GM12874 (cell line): ENCODE data around the gene C1orf159.

Experiments used
- TF ChIP-seq, protein P1 (sequence below): IDR thresholded peaks from 2 replicates; pipeline ENCODE4 v1.5.1; 2011; ENCODE audit warnings: low read depth, mild to moderate bottlenecking, control low read depth, low read length, moderate library complexity; ENCODE audit not compliant: insufficient read depth

Gene C1orf159

DNA sequence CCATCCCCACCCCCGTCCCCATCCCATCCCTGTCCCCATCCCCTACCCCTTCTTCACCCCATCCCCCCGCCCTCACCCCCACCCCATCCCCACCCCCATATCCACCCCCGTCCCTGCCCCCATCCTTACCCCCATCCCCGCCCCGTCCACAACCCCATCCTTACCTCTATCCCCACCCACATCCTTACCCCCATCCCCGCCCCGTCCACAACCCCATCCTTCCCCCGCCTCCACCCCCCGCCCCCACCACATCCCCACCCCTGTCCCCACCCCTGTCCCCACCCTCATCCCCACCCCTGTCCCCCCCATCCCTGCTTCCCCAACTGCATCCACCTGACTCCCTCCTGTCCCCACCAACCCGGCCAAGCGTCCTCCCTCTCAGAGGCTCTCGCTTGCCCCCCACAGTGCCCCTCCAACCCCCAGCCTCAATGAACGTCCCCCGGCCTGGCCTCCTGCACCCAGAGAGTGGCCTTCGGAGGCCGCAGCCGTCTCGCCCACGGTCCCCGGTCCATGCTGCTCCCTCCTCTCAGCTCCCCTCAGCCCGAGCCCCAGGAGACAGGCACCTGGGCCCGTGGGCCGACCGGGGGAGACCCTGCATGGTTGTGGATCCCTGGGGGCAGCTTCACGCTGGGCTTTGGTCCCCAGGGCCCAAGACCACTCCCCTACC, 25.5 kb upstream of the C1orf159 start:
- TF ChIP-seq, protein P1, sequence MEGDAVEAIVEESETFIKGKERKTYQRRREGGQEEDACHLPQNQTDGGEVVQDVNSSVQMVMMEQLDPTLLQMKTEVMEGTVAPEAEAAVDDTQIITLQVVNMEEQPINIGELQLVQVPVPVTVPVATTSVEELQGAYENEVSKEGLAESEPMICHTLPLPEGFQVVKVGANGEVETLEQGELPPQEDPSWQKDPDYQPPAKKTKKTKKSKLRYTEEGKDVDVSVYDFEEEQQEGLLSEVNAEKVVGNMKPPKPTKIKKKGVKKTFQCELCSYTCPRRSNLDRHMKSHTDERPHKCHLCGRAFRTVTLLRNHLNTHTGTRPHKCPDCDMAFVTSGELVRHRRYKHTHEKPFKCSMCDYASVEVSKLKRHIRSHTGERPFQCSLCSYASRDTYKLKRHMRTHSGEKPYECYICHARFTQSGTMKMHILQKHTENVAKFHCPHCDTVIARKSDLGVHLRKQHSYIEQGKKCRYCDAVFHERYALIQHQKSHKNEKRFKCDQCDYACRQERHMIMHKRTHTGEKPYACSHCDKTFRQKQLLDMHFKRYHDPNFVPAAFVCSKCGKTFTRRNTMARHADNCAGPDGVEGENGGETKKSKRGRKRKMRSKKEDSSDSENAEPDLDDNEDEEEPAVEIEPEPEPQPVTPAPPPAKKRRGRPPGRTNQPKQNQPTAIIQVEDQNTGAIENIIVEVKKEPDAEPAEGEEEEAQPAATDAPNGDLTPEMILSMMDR, result no peak

DNA sequence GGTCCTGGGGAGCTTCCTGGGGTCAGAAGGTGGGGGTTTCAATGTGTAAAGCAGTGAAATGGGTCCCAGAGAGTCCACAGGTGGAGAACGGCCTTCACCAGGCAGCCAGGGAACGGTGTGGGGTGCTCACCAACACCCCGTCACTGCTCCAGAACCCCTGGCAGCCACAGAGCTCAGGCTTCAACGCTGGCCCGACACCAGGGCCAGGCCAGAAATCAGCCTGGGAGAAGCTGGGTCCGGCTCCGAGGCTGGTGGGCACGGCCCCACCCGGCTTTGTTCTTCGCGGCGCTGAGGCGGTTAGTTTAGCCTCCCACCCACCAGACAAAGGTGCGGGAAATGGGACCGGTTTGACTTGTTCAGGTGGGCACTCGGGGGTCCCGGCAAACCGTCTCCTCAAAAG, 24.8 kb upstream of the C1orf159 start:
- TF ChIP-seq, protein P1, result no peak

GRCh38 chr1:1137256-1138045, 21.6 kb upstream of the C1orf159 start:
- TF ChIP-seq, protein P1, result no peak

DNA sequence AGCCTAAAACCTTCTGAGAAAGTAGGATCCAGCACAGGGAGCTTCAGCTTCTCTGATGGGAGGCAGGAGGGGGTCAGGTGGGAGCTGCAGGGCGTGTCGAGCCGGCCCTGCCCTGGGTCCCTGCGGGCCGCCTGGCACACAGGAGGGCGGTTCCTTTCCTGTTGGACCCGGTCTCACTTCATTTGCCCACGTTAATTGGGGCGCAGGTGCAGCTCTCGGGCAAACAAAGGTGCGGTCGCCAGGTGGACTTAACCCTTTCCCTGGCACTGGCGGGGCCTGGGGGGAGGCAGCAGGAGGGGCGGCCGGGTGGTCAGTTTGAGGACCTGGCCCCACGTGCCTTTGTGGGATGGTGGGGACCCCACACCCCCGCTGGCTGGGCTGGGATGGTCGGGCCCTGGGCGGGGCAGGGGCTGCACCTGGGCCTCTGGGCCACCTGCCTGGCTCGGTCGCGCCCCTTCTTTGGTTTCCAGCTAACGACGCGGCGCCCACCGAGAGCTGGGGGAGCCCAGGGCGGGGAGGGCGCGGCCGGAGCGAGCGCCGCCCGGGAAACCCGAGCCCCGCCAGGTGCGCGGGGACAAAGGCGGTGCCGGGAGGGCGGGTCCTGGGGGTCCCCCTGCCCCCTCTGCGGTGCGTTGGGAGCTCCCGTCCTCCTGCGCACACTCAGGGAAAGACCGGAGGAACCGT, 20.8 kb upstream of the C1orf159 start:
- TF ChIP-seq, protein P1, result no peak

- TF ChIP-seq, protein P1, result no peak
These were observed 19.6 kb upstream of the C1orf159 start for GRCh38 chr1:1135339-1136136.

- TF ChIP-seq, protein P1, result no peak
These were observed 18.5 kb upstream of the C1orf159 start for GRCh38 chr1:1134300-1134970.
